Measurements from ENCODE around the gene ZNF675.

- TF ChIP-seq IRF1 (CRISPR knock-in tag; IDR thresholded peaks at IDR 0.05) (no peak), OVOL2 (CRISPR knock-in tag; IDR thresholded peaks at IDR 0.05; ENCODE audit: borderline replicate concordance) (no peak)
Measured at GRCh38 chr19:23709347-23709746, 22.3 kb upstream of the ZNF675 start.
